Adrenal gland (tissue), 12 donors: Measurements from ENCODE around the gene MRFAP1. TPM values are rescaled to one million over a fixed set of nuclear protein-coding genes. Genes with fewer than 3 reads are reported as not detected.

ENCODE experiments used
- DNase-seq, 7 donors: peaks; one replicate each; pipeline ENCODE4 v3.0.0-alpha.2; 2019 to 2020
- H3K27ac ChIP-seq, 5 donors: fragments of 200-600 bp; sonication (generic) in 4 of 5; 1 replicate in 3 of 5; 2 replicates in 2 of 5; pipeline versions ENCODE4 v1.5.1 to v1.8.0; 2016 to 2020; ENCODE audit warnings: mild to moderate bottlenecking in 1 of 5
- H3K27me3 ChIP-seq: fragments of 200-600 bp; 2 replicates; pipeline ENCODE4 v1.8.0; 2021
- H3K36me3 ChIP-seq, 2 donors: fragments of 200-600 bp; replicated peaks in 1 of 2; 1 replicate in 1 of 2; 2 replicates in 1 of 2; pipeline versions ENCODE4 v1.5.1 to v1.8.0; 2018 to 2022
- H3K4me1 ChIP-seq, 2 donors: fragments of 200-600 bp; replicated peaks in 1 of 2; 1 replicate in 1 of 2; 2 replicates in 1 of 2; pipeline versions ENCODE4 v1.5.1 to v1.8.0; 2018 to 2021
- H3K4me3 ChIP-seq, 4 donors: fragments of 200-600 bp; sonication (generic) in 3 of 4; one replicate each; pipeline ENCODE4 v1.5.1; 2016 to 2018
- H3K9me3 ChIP-seq, 3 donors: fragments of 200-600 bp; sonication (generic) in 1 of 3; replicated peaks in 1 of 3; 1 replicate in 2 of 3; 2 replicates in 1 of 3; pipeline versions ENCODE4 v1.5.1 to v1.8.0; 2016 to 2021
- POLR2A ChIP-seq, 2 donors: fragments of 450-650 bp; IDR thresholded peaks; one replicate each; pipeline ENCODE4 v1.6.1; 2017; ENCODE audit warnings: antibody characterized with exemption in 2 of 2, mild to moderate bottlenecking in 2 of 2, moderate library complexity in 1 of 2
- WGBS, 4 donors: extraction: QIAGEN DNeasy Blood & Tissue Kit in 2 of 4; methylation state at CpG; one replicate each; pipeline versions ENCODE4 v1.1.5 to v1.1.7; 2013 to 2017; 5-methylcytosine and 5-hydroxymethylcytosine counted together
- intact Hi-C, 2 donors: fragments of 100-400 bp; cut with DNase I; formaldehyde crosslinking; loops; one replicate each; pipeline versions ENCODE4 v1.14.1 to v1.15.0; 2022 to 2023
- polyA plus RNA-seq, 3 donors: library from polyadenylated mRNA; stranded (reverse); fragments of 200-250 nt in 2 of 3; fragments of 350-450 nt in 1 of 3; fragmentation: Illumina TruSeq in 1 of 3; extraction: RNeasy Lipid Tissue Mini Kit (QIAGEN cat#74804) in 1 of 3; gene quantifications; one replicate each; pipeline ENCODE4 v1.2.3, GENCODE V29; 2013 to 2014
- total RNA-seq, 9 donors: library from RNA; depleted of rRNA in 4 of 9; stranded (reverse); fragments of >200 nt in 4 of 9; fragments of 120-200 nt in 1 of 9; fragmentation: NEBNext Ultra II Directional in 1 of 9; extraction: Animal tissue kit (Norgen Biotek cat#: 25700) in 1 of 9; gene quantifications; one replicate each; pipeline versions ENCODE4 v1.1.0 to v1.2.4, GENCODE V29; 2013 to 2023
- TF ChIP-seq, protein P1 (sequence below), 6 experiments: fragments of 450-650 bp in 4 of 6; fragments of 200-600 bp in 2 of 6; sonication (generic) in 1 of 6; IDR thresholded peaks; 1 replicate in 5 of 6; 2 replicates in 1 of 6; pipeline versions ENCODE4 v1.5.1 to v1.8.0; 2016 to 2021; ENCODE audit warnings: antibody characterized with exemption in 6 of 6, mild to moderate bottlenecking in 2 of 6, moderate library complexity in 1 of 6
- donor health status: healthy with polysubstance abuse.
- donor health status: Bipolar disorder and iron deficiency.
- donor health status: DM: yes; HTN: yes; CAD: no.
- donor health status: DM: no; HTN: no; CAD: no.
- donor health status: DM: no; HTN: no; CAD: no.
- donor health status: DM: yes; HTN: yes; CAD: no.

MRFAP1 gene
- total and polyA plus RNA-seq, 12 donors = 161 to 618 (median 329) TPM

DNA sequence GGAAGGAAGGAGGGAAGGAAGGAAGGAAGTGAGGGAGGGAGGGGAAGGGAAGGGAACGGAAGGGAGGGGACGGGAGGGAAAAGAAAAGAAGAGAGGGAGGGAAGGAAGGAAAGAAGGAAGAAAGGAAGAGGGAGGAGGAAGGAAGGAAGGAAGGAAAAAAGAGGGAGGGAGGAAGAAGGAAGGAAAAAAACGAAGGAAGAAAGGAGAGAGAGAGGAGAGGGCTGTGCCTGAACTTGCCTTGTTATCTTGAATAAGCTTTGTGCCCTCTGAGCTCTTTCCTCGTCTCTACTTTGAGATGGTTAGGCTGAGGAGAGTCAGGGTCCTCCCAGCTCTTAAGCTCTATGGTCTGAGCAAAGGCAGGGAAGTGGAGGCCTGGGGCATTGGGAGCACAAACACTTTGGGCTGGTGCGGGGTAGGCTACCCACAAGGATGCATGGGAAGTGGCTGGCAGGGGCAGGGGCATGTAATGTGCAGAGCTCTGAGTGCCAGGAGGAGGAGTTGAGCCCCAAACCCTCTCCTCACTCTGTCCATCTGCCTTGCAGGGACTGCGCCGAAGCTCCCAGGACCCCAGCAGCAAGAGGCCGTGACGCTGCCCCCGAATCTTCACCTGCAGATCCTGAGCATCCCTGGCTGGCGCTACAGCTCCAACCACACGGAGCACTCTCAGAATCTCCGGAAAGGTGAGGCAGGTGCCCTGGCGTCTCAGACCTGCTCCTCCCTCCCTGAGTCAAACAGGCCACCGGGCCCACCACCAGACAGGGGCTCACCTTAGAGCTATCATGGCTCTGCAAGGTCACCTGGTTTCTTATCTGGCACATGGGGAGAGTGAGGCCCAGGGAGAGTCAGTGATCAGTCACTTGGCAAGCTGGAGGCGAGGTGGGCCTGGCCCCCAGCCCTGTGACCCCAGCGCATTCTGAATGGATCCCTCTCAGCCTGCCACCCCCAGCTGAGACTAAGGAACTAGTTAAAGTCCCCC is 26.5 kb upstream of the MRFAP1 start:
- no peak overlapping the region for H3K4me3 ChIP-seq
- H3K4me1 ChIP-seq = no peaks in the 10 kb centered on the region
- H3K36me3 ChIP-seq = peaks cover 0 to 32% of the 10 kb centered on the region in 2 donors
- 86 to 94% (median 89%) methylated on average over 6 to 17 of the region's 17 CpGs for WGBS, 4 donors
- no peak for DNase-seq
- H3K27me3 ChIP-seq = no peaks in the 10 kb centered on the region
- no peaks in the 10 kb centered on the region for H3K9me3 ChIP-seq
- TF ChIP-seq POLR2A (IDR thresholded peaks at IDR 0.05) = no peak
- TF ChIP-seq, protein P1, sequence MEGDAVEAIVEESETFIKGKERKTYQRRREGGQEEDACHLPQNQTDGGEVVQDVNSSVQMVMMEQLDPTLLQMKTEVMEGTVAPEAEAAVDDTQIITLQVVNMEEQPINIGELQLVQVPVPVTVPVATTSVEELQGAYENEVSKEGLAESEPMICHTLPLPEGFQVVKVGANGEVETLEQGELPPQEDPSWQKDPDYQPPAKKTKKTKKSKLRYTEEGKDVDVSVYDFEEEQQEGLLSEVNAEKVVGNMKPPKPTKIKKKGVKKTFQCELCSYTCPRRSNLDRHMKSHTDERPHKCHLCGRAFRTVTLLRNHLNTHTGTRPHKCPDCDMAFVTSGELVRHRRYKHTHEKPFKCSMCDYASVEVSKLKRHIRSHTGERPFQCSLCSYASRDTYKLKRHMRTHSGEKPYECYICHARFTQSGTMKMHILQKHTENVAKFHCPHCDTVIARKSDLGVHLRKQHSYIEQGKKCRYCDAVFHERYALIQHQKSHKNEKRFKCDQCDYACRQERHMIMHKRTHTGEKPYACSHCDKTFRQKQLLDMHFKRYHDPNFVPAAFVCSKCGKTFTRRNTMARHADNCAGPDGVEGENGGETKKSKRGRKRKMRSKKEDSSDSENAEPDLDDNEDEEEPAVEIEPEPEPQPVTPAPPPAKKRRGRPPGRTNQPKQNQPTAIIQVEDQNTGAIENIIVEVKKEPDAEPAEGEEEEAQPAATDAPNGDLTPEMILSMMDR (IDR thresholded peaks at IDR 0.05) = no peak
- intact Hi-C loops = no loop called here
- H3K27ac ChIP-seq = no peak overlapping the region

DNA sequence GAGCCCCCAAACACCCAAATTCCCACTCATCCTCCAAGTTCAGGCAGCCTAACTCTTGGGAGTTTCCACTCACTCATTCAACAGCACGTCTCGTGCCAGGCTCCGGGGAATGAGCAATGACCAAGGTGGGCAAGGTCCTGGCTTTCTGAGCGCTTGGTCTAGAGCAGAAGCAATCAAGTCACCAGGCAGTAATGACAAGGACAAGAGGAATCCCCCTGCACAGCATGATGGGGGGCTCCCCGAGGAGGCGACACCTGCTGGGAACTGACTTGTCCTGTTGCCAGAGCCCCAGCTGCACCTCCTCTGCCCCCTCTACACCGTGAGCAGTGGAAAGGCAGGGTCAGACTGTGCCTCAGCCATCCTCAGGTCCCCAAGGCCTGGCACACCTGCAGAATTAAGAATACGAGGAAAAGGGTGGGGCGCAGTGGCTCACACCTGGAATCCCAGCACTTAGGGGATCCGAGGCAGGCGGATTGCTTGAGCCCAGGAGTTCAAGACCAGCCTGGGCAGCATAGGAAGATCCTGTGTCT is 25.7 kb upstream of the MRFAP1 start:
- Histone ChIP-seq H3K27ac (no peak overlapping the region), H3K4me3 (no peak overlapping the region), H3K36me3 (peaks cover 0 to 37% of the 10 kb centered on the region in 2 donors), H3K4me1 (no peaks in the 10 kb centered on the region), H3K9me3 (no peaks in the 10 kb centered on the region), H3K27me3 (no peaks in the 10 kb centered on the region)
- TF ChIP-seq, protein P1 (IDR thresholded peaks at IDR 0.05) = no peak
- no peak for TF ChIP-seq POLR2A (IDR thresholded peaks at IDR 0.05)
- 83 to 91% (median 88%) methylated on average over 7 to 11 of the region's 11 CpGs for WGBS, 4 donors
- intact Hi-C loops = no loop called here
- no peak for DNase-seq

DNA sequence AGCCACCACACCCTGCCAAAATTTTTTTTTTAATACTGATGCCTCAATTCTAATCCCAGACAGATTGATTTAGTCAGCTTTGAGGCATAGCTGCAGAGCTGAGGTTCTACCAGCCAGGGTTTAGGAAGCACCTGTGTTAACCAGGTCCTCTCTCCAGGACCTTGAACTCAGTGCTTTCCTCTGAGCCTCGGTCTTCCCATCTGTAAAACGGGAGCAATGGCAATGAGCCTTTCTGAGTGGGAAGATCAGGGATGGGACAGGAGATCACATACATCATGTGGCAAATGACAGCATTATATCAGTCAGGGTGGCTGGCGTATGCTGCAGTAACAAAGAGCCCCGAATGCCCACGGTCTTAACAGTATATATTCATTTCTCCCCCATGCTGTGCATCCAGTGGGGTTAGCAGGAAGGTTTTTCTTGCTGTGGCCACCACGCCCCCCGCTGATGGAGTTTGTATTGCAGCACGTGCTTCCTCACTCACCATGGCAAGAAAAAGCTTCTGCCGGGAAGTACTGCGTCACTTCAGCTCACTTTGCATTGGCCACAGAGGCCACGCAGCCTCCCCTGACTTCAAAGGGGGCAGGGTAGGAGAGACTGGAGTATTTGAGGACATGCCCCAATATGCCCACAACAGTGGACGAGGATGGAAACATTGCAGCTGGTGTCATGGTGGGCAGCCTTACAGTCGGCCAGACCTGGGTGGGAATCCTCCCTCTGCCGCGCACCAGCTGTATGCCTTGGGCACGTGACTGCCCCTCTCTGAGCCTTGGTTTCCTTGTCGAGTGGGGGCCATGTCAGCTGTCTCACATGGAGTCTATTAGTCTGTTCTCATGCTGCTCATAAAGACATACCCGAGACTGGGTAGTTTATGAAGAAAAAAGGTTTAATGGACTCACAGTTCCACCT is 24.1 kb upstream of the MRFAP1 start:
- Histone ChIP-seq H3K9me3 (no peaks in the 10 kb centered on the region), H3K36me3 (peaks cover 0 to 26% of the 10 kb centered on the region in 2 donors), H3K4me1 (no peaks in the 10 kb centered on the region), H3K4me3 (no peak overlapping the region), H3K27me3 (no peaks in the 10 kb centered on the region), H3K27ac (no peak overlapping the region)
- intact Hi-C loops = no loop called here
- TF ChIP-seq, protein P1 (IDR thresholded peaks at IDR 0.05) = no peak
- TF ChIP-seq POLR2A (IDR thresholded peaks at IDR 0.05) = no peak
- WGBS, 4 donors = 94 to 96% (median 96%) methylated on average over 12 to 18 of the region's 18 CpGs
- DNase-seq = no peak

DNA sequence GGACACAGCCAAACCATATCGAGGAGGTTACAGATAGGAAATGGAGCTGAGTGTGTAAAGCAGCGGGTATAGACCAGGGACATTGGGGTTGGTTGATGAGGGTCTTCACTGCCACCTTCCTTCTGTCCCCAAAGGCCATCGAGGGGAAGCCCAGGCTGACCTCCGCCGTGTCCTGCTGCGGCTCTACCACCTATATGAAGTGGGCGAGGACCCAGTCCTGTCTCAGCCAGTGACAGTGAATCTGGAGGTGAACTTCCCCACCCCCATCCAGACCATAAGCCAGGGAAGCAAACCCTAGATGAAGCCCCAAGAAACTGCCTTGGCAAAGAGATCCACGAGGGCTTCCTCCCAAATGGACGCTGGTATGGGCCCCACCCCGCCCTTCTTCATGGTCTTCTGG is 23.2 kb upstream of the MRFAP1 start:
- 97 to 100% (median 98%) methylated on average over 8 to 10 of the region's 10 CpGs for WGBS, 4 donors
- Histone ChIP-seq H3K4me1 (no peaks in the 10 kb centered on the region), H3K4me3 (no peak overlapping the region), H3K27ac (no peak overlapping the region), H3K36me3 (peaks cover 0 to 26% of the 10 kb centered on the region in 2 donors), H3K9me3 (no peaks in the 10 kb centered on the region), H3K27me3 (no peaks in the 10 kb centered on the region)
- intact Hi-C loops = no loop called here
- TF ChIP-seq, protein P1 (IDR thresholded peaks at IDR 0.05) = no peak
- no peak for DNase-seq
